GM12878 (cell line): Measurements from ENCODE around the gene NFS1. TPM values are rescaled to one million over a fixed set of nuclear protein-coding genes. Genes with fewer than 3 reads are reported as not detected.

Source experiments
- ATAC-seq: fragments of 200-7000 bp; cut with Tn5 transposase; 3 replicates; pipeline ENCODE4 v1.9.1; 2020; ENCODE audit warnings: mild to moderate bottlenecking, moderate library complexity
- BruUV-seq: library from RNA; stranded (reverse); fragments of 400-500 nt; replicated peaks from 2 replicates; lab custom pipeline; 2021; lab: Mats Ljungman, UMichigan
- CTCF ChIA-PET: fragments of 300-600 bp; sonication (Branson Sonifier 250); formaldehyde crosslinking; extraction: SDS; loops from one replicate; lab custom pipeline; 2021; ENCODE audit warnings: inconsistent platforms; lab: Yijun Ruan, JAX
- POLR2A ChIA-PET: fragments of 350-600 bp; formaldehyde crosslinking; extraction: SDS; loops from one replicate; lab custom pipeline; 2021; ENCODE audit warnings: inconsistent platforms; lab: Charles Lee
- RAD21 ChIA-PET: fragments of 300-600 bp; sonication (Branson Sonifier 250); formaldehyde crosslinking; loops from one replicate; lab custom pipeline; 2023; ENCODE audit warnings: antibody characterized with exemption; ENCODE audit not compliant: unreplicated experiment; lab: Charles Lee
- SMC1A ChIA-PET: fragments of 300-600 bp; sonication (Branson Sonifier 250); formaldehyde crosslinking; loops from one replicate; lab custom pipeline; 2023; ENCODE audit not compliant: unreplicated experiment, uncharacterized antibody; lab: Charles Lee
- DNase-seq: peaks from one replicate; pipeline ENCODE4 v3.0.0-alpha.2; 2011; ENCODE audit warnings: low read depth, low spot score
- FAIRE-seq: peaks from 3 replicates; lab custom pipeline; 2011; peaks lifted over from hg19 to GRCh38; lab: Jason Lieb, UNC
- H2AFZ ChIP-seq: 2 replicates; pipeline ENCODE4 v1.6.0; 2011; ENCODE audit warnings: low read depth, low read length, control low read depth; ENCODE audit not compliant: control insufficient read depth
- H3K27ac ChIP-seq: 2 replicates; pipeline ENCODE4 v1.5.1; 2011; ENCODE audit warnings: control low read depth; ENCODE audit not compliant: control insufficient read depth, insufficient read depth
- H3K27me3 ChIP-seq, 2 experiments: replicated peaks in 1 of 2; 2 replicates each; pipeline versions ENCODE4 v1.6.0 to v1.6.1; 2011; ENCODE audit warnings: low read length in 1 of 2; ENCODE audit not compliant: control insufficient read depth in 2 of 2, insufficient read depth in 2 of 2
- H3K36me3 ChIP-seq, 2 experiments: 2 replicates each; pipeline ENCODE4 v1.5.1; 2011; ENCODE audit warnings: low read length in 1 of 2; ENCODE audit not compliant: control insufficient read depth in 2 of 2, insufficient read depth in 2 of 2
- H3K4me1 ChIP-seq: 2 replicates; pipeline ENCODE4 v1.6.1; 2011; ENCODE audit warnings: mild to moderate bottlenecking, low read length, moderate library complexity, mixed read lengths; ENCODE audit not compliant: control insufficient read depth, insufficient read depth
- H3K4me2 ChIP-seq: 2 replicates; pipeline ENCODE4 v1.6.0; 2011; ENCODE audit warnings: control low read depth; ENCODE audit not compliant: control insufficient read depth, insufficient read depth
- H3K4me3 ChIP-seq: fragments of 200-600 bp; sonication (generic); 2 replicates; pipeline ENCODE4 v1.5.1; 2016
- H3K79me2 ChIP-seq: 2 replicates; pipeline ENCODE4 v1.6.0; 2011; ENCODE audit warnings: low read length; ENCODE audit not compliant: control insufficient read depth, insufficient read depth
- H3K9ac ChIP-seq: 2 replicates; pipeline ENCODE4 v1.8.0; 2011; ENCODE audit warnings: low read length, control low read depth, mixed read lengths; ENCODE audit not compliant: control insufficient read depth, insufficient read depth
- H3K9me3 ChIP-seq: replicated peaks from 3 replicates; pipeline ENCODE4 v1.5.1; 2011; ENCODE audit warnings: mild to moderate bottlenecking, low read length; ENCODE audit not compliant: control insufficient read depth, insufficient read depth
- H4K20me1 ChIP-seq: 2 replicates; pipeline ENCODE4 v1.6.0; 2011; ENCODE audit not compliant: control insufficient read depth, insufficient read depth
- BACH1 ChIP-seq: fragments of 450-650 bp; IDR thresholded peaks from 2 replicates; pipeline ENCODE4 v1.6.1; 2017; ENCODE audit warnings: mild to moderate bottlenecking, borderline replicate concordance
- CBX3 ChIP-seq: fragments of 200-600 bp; sonication (generic); IDR thresholded peaks from 2 replicates; pipeline ENCODE4 v1.6.1; 2016; ENCODE audit warnings: low read depth, borderline replicate concordance
- CHD1 ChIP-seq: IDR thresholded peaks from 2 replicates; pipeline ENCODE4 v1.6.1; 2012; ENCODE audit warnings: low read depth, low read length, improper control_type of control experiment
- CREB1 ChIP-seq: IDR thresholded peaks from 2 replicates; pipeline ENCODE4 v1.6.1; 2012; ENCODE audit warnings: low read depth, mild to moderate bottlenecking, inconsistent platforms
- E2F4 ChIP-seq: IDR thresholded peaks from 2 replicates; pipeline ENCODE4 v1.6.1; 2012; ENCODE audit warnings: low read depth, low read length, improper control_type of control experiment
- EED ChIP-seq: sonication (generic); IDR thresholded peaks from 2 replicates; pipeline ENCODE4 v1.6.1; 2016; ENCODE audit warnings: antibody characterized with exemption, low read depth
- EGR1 ChIP-seq, 2 experiments: IDR thresholded peaks; 1 replicate in 1 of 2; 2 replicates in 1 of 2; pipeline ENCODE4 v1.6.1; 2011 to 2012; ENCODE audit warnings: low read depth in 2 of 2, low read length in 2 of 2, borderline replicate concordance in 1 of 2, mild to moderate bottlenecking in 1 of 2, moderate library complexity in 1 of 2
- GATAD2B ChIP-seq: fragments of 450-650 bp; conservative IDR thresholded peaks from 2 replicates; pipeline ENCODE4 v1.6.1; 2017; ENCODE audit warnings: low read depth, mild to moderate bottlenecking, moderate library complexity
- HCFC1 ChIP-seq: fragments of 150-350 bp; IDR thresholded peaks from 2 replicates; pipeline ENCODE4 v1.6.1; 2014; ENCODE audit warnings: low read length
- IRF3 ChIP-seq: fragments of 450-650 bp; IDR thresholded peaks from 2 replicates; pipeline ENCODE4 v1.6.1; 2014; ENCODE audit warnings: mild to moderate bottlenecking
- IRF4 ChIP-seq: IDR thresholded peaks from 2 replicates; pipeline ENCODE4 v1.6.1; 2011; ENCODE audit warnings: low read depth, low read length
- MYB ChIP-seq: fragments of 150-350 bp; IDR thresholded peaks from 2 replicates; pipeline ENCODE4 v1.6.1; 2014; ENCODE audit warnings: mild to moderate bottlenecking, low read depth, low read length, borderline replicate concordance
- NBN ChIP-seq: fragments of 450-650 bp; IDR thresholded peaks from 2 replicates; pipeline ENCODE4 v1.6.1; 2016
- NKRF ChIP-seq: fragments of 450-650 bp; conservative IDR thresholded peaks from 2 replicates; pipeline ENCODE4 v1.6.1; 2017; ENCODE audit warnings: mild to moderate bottlenecking, moderate library complexity
- NR2C2 ChIP-seq: IDR thresholded peaks from 2 replicates; pipeline ENCODE4 v1.6.1; 2011; ENCODE audit warnings: borderline replicate concordance, low read depth; ENCODE audit not compliant: control insufficient read depth, insufficient read length
- NRF1 ChIP-seq: conservative IDR thresholded peaks from 2 replicates; pipeline ENCODE4 v1.6.1; 2011; ENCODE audit warnings: mild to moderate bottlenecking, low read depth, low read length, improper control_type of control experiment
- POLR2A ChIP-seq: IDR thresholded peaks from 2 replicates; pipeline ENCODE4 v1.6.1; 2011; ENCODE audit warnings: low read depth, mild to moderate bottlenecking, low read length
- POLR2AphosphoS5 ChIP-seq: IDR thresholded peaks from 2 replicates; pipeline ENCODE4 v1.6.1; 2011; ENCODE audit warnings: mild to moderate bottlenecking, low read length, inconsistent platforms
- RFX5 ChIP-seq: IDR thresholded peaks from 2 replicates; pipeline ENCODE4 v1.6.1; 2011; ENCODE audit warnings: low read depth, low read length, improper control_type of control experiment
- RUNX3 ChIP-seq: IDR thresholded peaks from 2 replicates; pipeline ENCODE4 v1.6.1; 2012; ENCODE audit warnings: low read length, inconsistent platforms
- SREBF1 ChIP-seq: IDR thresholded peaks from 2 replicates; pipeline ENCODE4 v1.6.1; 2012; ENCODE audit warnings: mild to moderate bottlenecking, low read length
- WGBS: methylation state at CpG from one replicate; pipeline ENCODE4 v1.1.6; 2016; ENCODE audit warnings: low lambda C conversion rate; ENCODE audit not compliant: insufficient replicate concordance, insufficient coverage; ENCODE audit errors: missing lambda C conversion rate; 5-methylcytosine and 5-hydroxymethylcytosine counted together
- in situ Hi-C: fragments of 300-500 bp; cut with MboI; formaldehyde crosslinking; loops from 9 replicates; pipeline ENCODE4 v1.14.3; 2018; ENCODE audit warnings: mixed read lengths
- intact Hi-C: fragments of 100-400 bp; cut with micrococcal nuclease; formaldehyde crosslinking; loops from one replicate; pipeline ENCODE4 v1.14.2; 2022; ENCODE audit not compliant: unreplicated experiment
- polyA plus RNA-seq, 11 experiments: library from polyadenylated mRNA; depleted of rRNA in 4 of 11; unstranded in 6 of 11; stranded (reverse) in 5 of 11; fragments of >200 nt; fragmentation: Nextera tagmentation in 4 of 11; fragmentation: Illumina TruSeq in 1 of 11; extraction: Ambion mirVana in 4 of 11; extraction: Trizol in 1 of 11; gene quantifications; 1 replicate in 1 of 11; 2 replicates in 10 of 11; pipeline versions ENCODE4 v1.2.1 to v1.2.3, GENCODE V29; 2011 to 2016; ENCODE audit warnings: inconsistent platforms in 2 of 11, missing spikeins in 2 of 11, low read depth in 1 of 11
- total RNA-seq, 4 experiments: library from RNA; depleted of rRNA in 3 of 4; stranded (reverse); fragments of >200 nt in 3 of 4; fragmentation: Illumina TruSeq in 1 of 4; extraction: Trizol in 1 of 4; gene quantifications; 2 replicates each; pipeline versions ENCODE4 v1.2.1 to v1.2.3, GENCODE V29; 2013 to 2021

Gene NFS1
- total and polyA plus RNA-seq, 10 of the 15 experiments (the other 5 are each of a cell fraction or from before 2014, with no cell fraction given), result 9.2 to 74.1 (median 38.6) TPM

- H3K4me1 ChIP-seq, result no peaks in the 10 kb centered on the region; the same call in 1 of the 2 replicates
- DNase-seq (no peak), FAIRE-seq (no peak), ATAC-seq (no peak)
- no peaks in the 10 kb centered on the region for H3K27me3 ChIP-seq
- in situ Hi-C loops (no loop called here), intact Hi-C loops (no loop called here)
- ChIA-PET RAD21 (interaction anchor here (1.1 kb wide), 1 partner anchor 164 kb away, joined by 3 read pairs; no protein-coding TSS in a partner anchor), CTCF (interaction anchor here (1.3 to 1.9 kb wide), 3 partner anchors 8 to 14 kb away, joined by 3 to 4 read pairs (median 4); no protein-coding TSS in a partner anchor), SMC1A (interaction anchor here (0.8 to 2.1 kb wide), 5 partner anchors 9 to 22 kb away, joined by 3 to 7 read pairs (median 5); no protein-coding TSS in a partner anchor), POLR2A (interaction anchor here (1.2 to 2.9 kb wide), 3 partner anchors 8 to 13 kb away, joined by 3 to 15 read pairs (median 5); no protein-coding TSS in a partner anchor)
- peaks cover 9% of the 10 kb centered on the region for H4K20me1 ChIP-seq
- H3K9me3 ChIP-seq, result no peaks in the 10 kb centered on the region
- H2AFZ ChIP-seq, result no peak overlapping the region
- H3K36me3 ChIP-seq, result peaks cover 33 to 59% of the 10 kb centered on the region in 2 experiments
- WGBS, result 99% methylated on average over 13 of the region's 13 CpGs
- no peak overlapping the region for H3K4me2 ChIP-seq
- no TSS peak for BruUV-seq
- no peak overlapping the region for H3K27ac ChIP-seq
- H3K4me3 ChIP-seq, result no peak overlapping the region
- peaks cover 43% of the 10 kb centered on the region for H3K79me2 ChIP-seq
- no peak overlapping the region for H3K9ac ChIP-seq
- TF ChIP-seq CHD1 (no peak), EGR1 (IDR thresholded peaks at IDR 0.05; ENCODE audit: borderline replicate concordance in 1 of 2, low read depth in 2 of 2, low read length in 2 of 2) (no peak), NBN (no peak), NRF1 (no peak), EED (no peak), CBX3 (no peak), CREB1 (no peak), HCFC1 (no peak), RUNX3 (no peak), GATAD2B (no peak), IRF3 (no peak), POLR2AphosphoS5 (peak; percentile 63; the same call in 1 of the 2 replicates), IRF4 (no peak), POLR2A (peak; percentile 63), MYB (no peak), NKRF (no peak), E2F4 (no peak), NR2C2 (no peak), SREBF1 (no peak), BACH1 (peak; percentile 28; the same call in 1 of the 2 replicates), RFX5 (no peak)
Observed at GRCh38 chr20:35720165-35721123, 21.3 kb upstream of the NFS1 start.
